ENCODE results near the gene ITGAV.

The ITGAV gene

DNA sequence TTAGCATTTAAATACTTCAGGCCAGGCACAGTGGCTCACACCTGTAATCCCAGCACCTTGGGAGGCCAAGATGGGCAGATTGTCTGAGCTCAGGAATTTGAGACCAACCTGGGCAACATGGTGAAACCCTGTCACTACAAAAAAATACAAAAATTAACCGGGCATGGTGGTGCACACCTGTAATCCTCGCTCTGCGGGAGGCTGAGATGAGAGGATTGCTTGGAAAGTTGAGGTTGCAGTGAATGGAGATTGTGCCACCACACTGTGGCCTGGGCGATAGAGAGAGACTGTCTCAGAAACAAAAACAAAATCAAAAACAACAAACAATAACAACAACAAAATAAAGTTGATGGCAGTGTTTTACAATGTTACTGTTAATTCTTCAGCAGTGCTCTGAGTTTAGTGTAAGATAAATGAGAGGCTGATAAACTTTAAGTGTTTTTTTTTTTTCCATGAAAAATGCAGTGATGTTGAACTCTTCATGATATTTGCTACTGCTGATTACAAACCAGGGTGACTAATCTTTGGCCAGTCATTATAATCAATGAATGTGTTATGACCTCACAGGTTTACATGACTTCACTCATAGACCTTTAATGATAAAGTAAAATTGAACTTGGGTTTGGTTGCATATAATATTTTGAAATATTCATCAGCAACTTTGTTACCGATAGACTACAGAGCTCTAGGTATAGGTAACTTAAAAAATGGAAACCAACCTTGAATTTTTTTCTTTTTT lies 2.5 kb downstream of the ITGAV start:
- H3K4me3 ChIP-seq (ENCODE audit: low read length in 2 of 2) = peak overlapping the region; percentile 21 to 91
- no peaks in the 10 kb centered on the region for H3K36me3 ChIP-seq (ENCODE audit: control insufficient read depth in 2 of 2, insufficient read depth in 2 of 2, low read length in 2 of 2)
- no peaks in the 10 kb centered on the region for H3K9me3 ChIP-seq (ENCODE audit: control insufficient read depth in 2 of 2, low read length in 2 of 2)
- H3K9ac ChIP-seq (ENCODE audit: low read length in 2 of 2) = peak overlapping the region in 1 of 2 donors; percentile 98
- no peaks in the 10 kb centered on the region for H3K27me3 ChIP-seq (ENCODE audit: control insufficient read depth in 1 of 2, insufficient read depth in 2 of 2, low read length in 2 of 2)
- H3K27ac ChIP-seq (ENCODE audit: low read length) = no peak overlapping the region
- peaks cover 7% of the 10 kb centered on the region for H3K4me1 ChIP-seq (ENCODE audit: control insufficient read depth, insufficient read depth, low read length)

DNA sequence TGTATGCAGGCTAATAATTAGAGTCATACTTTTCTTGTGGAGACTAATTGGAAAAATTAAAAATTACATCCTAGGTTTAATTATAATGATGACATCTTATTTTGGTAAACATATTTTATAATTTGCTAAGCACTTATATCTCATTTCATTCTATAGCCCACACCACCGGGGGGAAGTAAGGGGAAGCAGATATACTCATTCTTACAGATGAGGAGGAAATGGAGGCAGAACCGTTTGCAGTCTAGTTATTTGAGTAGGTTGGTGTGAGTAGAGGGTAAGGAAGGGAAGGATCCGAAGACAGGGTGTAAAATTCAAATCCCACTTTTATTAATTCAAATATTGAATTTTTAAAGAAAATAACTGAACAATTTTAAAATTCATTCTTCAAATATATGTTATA lies 3.7 kb downstream of the ITGAV start:
- H3K27ac ChIP-seq (ENCODE audit: low read length) = no peak overlapping the region
- H3K9ac ChIP-seq (ENCODE audit: low read length in 2 of 2) = no peak overlapping the region
- H3K4me3 ChIP-seq (ENCODE audit: low read length in 2 of 2) = no peak overlapping the region
- no peaks in the 10 kb centered on the region for H3K27me3 ChIP-seq (ENCODE audit: control insufficient read depth in 1 of 2, insufficient read depth in 2 of 2, low read length in 2 of 2)
- peaks cover 0 to 3% of the 10 kb centered on the region in 2 donors for H3K36me3 ChIP-seq (ENCODE audit: control insufficient read depth in 2 of 2, insufficient read depth in 2 of 2, low read length in 2 of 2)
- no peaks in the 10 kb centered on the region for H3K9me3 ChIP-seq (ENCODE audit: control insufficient read depth in 2 of 2, low read length in 2 of 2)
- H3K4me1 ChIP-seq (ENCODE audit: control insufficient read depth, insufficient read depth, low read length) = peaks cover 7% of the 10 kb centered on the region

DNA sequence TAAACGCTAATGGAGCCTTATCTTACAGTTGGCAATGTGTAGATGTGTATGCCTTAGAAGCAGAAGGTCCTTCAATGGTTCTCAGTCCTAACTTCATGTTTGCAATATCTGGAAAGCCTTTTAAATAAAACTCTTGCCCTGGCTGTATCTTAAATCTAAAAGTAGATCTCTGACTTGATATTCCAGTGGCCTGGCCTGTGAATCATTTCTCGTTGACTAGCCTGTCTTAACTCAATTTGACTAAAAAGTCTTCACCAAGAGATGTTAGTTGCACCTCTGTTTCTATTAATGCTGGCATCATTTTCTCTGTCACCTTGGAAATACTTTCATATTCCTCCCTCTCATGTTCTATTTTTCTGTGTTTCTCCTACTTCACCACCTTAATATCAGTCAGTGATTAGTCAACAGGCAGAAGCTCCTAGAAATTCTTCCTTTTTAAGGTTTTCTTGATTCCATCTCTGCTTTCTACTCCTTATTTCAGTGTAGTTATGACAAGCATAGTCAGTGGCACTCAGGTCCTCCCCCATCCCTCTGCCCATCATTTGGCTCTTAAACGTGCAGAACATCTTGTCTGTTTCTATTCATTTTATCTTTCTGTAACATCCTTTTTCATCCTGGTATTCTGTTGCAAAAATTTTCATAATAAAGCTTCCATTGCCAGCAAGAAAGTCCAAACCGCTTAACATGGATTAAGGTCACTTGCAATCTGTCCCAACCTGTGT lies 4.3 kb downstream of the ITGAV start:
- no peaks in the 10 kb centered on the region for H3K9me3 ChIP-seq (ENCODE audit: control insufficient read depth in 2 of 2, low read length in 2 of 2)
- H3K27me3 ChIP-seq (ENCODE audit: control insufficient read depth in 1 of 2, insufficient read depth in 2 of 2, low read length in 2 of 2) = no peaks in the 10 kb centered on the region
- no peak overlapping the region for H3K4me3 ChIP-seq (ENCODE audit: low read length in 2 of 2)
- H3K9ac ChIP-seq (ENCODE audit: low read length in 2 of 2) = no peak overlapping the region
- H3K4me1 ChIP-seq (ENCODE audit: control insufficient read depth, insufficient read depth, low read length) = peaks cover 4% of the 10 kb centered on the region
- no peak overlapping the region for H3K27ac ChIP-seq (ENCODE audit: low read length)
- peaks cover 0 to 3% of the 10 kb centered on the region in 2 donors for H3K36me3 ChIP-seq (ENCODE audit: control insufficient read depth in 2 of 2, insufficient read depth in 2 of 2, low read length in 2 of 2)

DNA sequence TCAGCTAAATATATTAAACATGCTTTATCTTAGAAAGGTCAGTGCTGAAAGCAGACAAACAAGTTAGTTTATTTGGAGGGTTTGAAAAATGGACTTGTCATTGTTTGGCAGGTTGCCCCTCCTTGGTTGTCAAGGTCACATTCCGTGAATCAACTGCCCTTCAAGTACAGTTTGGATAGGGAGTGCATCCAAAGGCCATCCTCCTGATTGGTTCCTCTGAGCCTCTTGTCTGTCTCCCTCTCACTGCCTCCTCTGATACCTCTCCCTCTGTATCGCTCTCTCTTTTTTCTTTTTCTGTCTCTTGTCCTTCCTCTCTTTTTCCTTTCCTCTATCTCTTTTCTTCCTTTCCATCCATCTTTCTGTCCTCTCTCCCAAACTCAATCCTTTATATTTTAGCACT lies 5.4 kb downstream of the ITGAV start:
- Histone ChIP-seq H3K27ac (ENCODE audit: low read length) (no peak overlapping the region), H3K9me3 (ENCODE audit: control insufficient read depth in 2 of 2, low read length in 2 of 2) (no peaks in the 10 kb centered on the region), H3K27me3 (ENCODE audit: control insufficient read depth in 1 of 2, insufficient read depth in 2 of 2, low read length in 2 of 2) (no peaks in the 10 kb centered on the region), H3K4me3 (ENCODE audit: low read length in 2 of 2) (no peak overlapping the region), H3K4me1 (ENCODE audit: control insufficient read depth, insufficient read depth, low read length) (peaks cover 2% of the 10 kb centered on the region), H3K9ac (ENCODE audit: low read length in 2 of 2) (no peak overlapping the region), H3K36me3 (ENCODE audit: control insufficient read depth in 2 of 2, insufficient read depth in 2 of 2, low read length in 2 of 2) (peaks cover 0 to 3% of the 10 kb centered on the region in 2 donors)

DNA sequence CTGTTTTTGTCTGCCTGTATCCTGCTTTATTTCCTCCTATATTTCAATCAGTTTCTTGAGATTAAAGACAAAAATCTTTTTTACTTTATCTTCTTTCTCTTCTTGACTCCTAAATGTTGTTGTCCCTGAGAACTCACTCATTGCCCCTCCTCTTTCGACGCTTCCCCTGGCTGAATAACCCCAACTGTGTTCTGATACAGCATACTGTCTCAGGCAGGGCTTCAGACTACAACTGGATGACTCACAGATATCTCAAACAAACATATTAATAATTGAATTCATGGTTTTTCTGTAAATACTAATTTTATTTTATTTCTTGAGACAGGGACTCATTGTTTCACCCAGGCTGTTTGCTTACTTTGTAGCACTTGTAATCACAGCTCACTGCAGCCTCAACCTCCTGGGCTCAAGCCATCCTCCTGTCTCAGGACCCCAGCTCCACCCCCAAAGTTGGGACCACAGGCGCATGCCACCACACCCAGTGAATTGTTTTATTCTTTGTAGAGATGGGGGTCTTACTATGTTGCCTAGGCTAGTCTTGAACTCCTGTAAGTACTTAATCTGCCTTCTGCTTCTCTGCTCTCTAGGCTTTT lies 9.4 kb downstream of the ITGAV start:
- H3K27ac ChIP-seq (ENCODE audit: low read length) = no peak overlapping the region
- H3K9ac ChIP-seq (ENCODE audit: low read length in 2 of 2) = no peak overlapping the region
- H3K36me3 ChIP-seq (ENCODE audit: control insufficient read depth in 2 of 2, insufficient read depth in 2 of 2, low read length in 2 of 2) = peaks cover 0 to 5% of the 10 kb centered on the region in 2 donors
- no peaks in the 10 kb centered on the region for H3K4me1 ChIP-seq (ENCODE audit: control insufficient read depth, insufficient read depth, low read length)
- no peaks in the 10 kb centered on the region for H3K27me3 ChIP-seq (ENCODE audit: control insufficient read depth in 1 of 2, insufficient read depth in 2 of 2, low read length in 2 of 2)
- H3K4me3 ChIP-seq (ENCODE audit: low read length in 2 of 2) = no peak overlapping the region
- H3K9me3 ChIP-seq (ENCODE audit: control insufficient read depth in 2 of 2, low read length in 2 of 2) = no peaks in the 10 kb centered on the region

DNA sequence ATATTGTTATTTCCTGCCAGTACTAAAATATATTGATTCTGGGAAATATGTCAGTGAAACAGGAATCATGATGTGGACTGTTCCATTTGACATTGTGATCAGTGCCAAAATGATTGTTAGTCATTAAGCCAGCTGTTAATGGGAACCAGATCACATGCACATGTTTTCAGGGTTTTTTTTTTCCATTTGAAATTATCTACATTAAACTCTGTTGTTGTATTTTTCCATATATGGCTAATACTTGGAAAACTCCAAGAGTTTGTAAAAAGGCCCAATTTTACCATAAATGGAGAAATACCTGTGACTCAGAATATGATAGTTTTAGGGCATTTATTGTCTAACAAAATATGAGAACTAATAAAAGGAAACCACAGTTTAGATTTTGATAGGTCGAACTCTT lies 13.4 kb downstream of the ITGAV start:
- Histone ChIP-seq H3K9ac (ENCODE audit: low read length in 2 of 2) (no peak overlapping the region), H3K27ac (ENCODE audit: low read length) (no peak overlapping the region), H3K9me3 (ENCODE audit: control insufficient read depth in 2 of 2, low read length in 2 of 2) (no peaks in the 10 kb centered on the region), H3K4me3 (ENCODE audit: low read length in 2 of 2) (no peak overlapping the region), H3K36me3 (ENCODE audit: control insufficient read depth in 2 of 2, insufficient read depth in 2 of 2, low read length in 2 of 2) (peaks cover 0 to 2% of the 10 kb centered on the region in 2 donors), H3K27me3 (ENCODE audit: control insufficient read depth in 1 of 2, insufficient read depth in 2 of 2, low read length in 2 of 2) (no peaks in the 10 kb centered on the region), H3K4me1 (ENCODE audit: control insufficient read depth, insufficient read depth, low read length) (peaks cover 4% of the 10 kb centered on the region)

DNA sequence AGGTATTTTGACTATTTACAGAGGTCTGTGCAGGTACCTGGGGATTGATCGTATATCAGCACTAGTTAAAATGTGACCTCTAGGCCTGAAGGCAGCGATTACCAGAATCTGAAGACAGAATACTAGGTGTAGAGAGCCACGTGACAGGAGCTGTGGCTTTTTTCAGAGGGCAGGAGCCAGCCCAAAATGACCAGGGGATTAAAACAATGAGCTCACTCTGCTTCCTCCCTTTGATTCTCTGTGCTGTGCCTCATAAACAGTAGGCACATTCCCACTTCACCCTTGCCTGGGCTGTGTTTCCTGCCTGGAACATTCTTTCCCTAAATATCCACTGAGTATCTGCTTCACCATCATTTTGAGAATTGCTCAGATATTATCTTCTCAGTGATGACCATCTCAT lies 15.2 kb downstream of the ITGAV start:
- Histone ChIP-seq H3K9me3 (ENCODE audit: control insufficient read depth in 2 of 2, low read length in 2 of 2) (no peaks in the 10 kb centered on the region), H3K4me3 (ENCODE audit: low read length in 2 of 2) (no peak overlapping the region), H3K27ac (ENCODE audit: low read length) (peak overlapping the region; percentile 64), H3K27me3 (ENCODE audit: control insufficient read depth in 1 of 2, insufficient read depth in 2 of 2, low read length in 2 of 2) (no peaks in the 10 kb centered on the region), H3K36me3 (ENCODE audit: control insufficient read depth in 2 of 2, insufficient read depth in 2 of 2, low read length in 2 of 2) (peaks cover 0 to 2% of the 10 kb centered on the region in 2 donors), H3K4me1 (ENCODE audit: control insufficient read depth, insufficient read depth, low read length) (peaks cover 4% of the 10 kb centered on the region), H3K9ac (ENCODE audit: low read length in 2 of 2) (peak overlapping the region in 1 of 2 donors; percentile 22)

DNA sequence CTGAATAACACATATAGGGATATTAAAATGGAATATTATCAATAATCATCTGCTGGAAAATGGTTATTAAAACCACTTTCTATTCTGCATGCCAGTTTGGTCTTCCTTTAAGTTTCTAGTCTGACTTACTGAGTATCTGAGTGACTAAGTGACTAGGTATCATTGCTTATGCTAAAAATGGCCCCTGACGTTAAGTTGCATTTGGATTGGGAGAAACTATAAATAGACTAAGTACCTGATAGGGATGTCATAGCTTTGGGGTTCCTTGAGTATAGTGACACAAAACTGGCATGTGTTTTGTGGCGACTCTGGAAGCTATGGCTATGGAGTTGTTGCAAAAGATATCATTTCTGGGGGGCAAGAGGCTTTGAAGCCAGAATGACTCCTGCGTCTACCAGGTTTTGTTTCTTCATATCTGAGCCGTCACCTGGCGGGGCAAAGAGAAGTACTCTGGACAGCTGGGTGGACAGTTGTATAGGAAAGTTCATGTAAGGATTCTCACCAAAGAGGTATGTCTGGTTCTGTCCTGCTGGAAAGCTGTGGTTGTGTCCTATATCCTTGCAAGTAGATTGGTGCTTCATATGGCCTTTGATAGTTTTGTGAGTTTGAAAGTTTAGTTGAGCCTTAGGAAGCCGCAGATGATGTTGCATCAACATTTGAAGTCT lies 17.9 kb downstream of the ITGAV start:
- H3K4me1 ChIP-seq (ENCODE audit: control insufficient read depth, insufficient read depth, low read length) = peaks cover 4% of the 10 kb centered on the region
- no peak overlapping the region for H3K4me3 ChIP-seq (ENCODE audit: low read length in 2 of 2)
- no peak overlapping the region for H3K27ac ChIP-seq (ENCODE audit: low read length)
- no peaks in the 10 kb centered on the region for H3K36me3 ChIP-seq (ENCODE audit: control insufficient read depth in 2 of 2, insufficient read depth in 2 of 2, low read length in 2 of 2)
- H3K9me3 ChIP-seq (ENCODE audit: control insufficient read depth in 2 of 2, low read length in 2 of 2) = no peaks in the 10 kb centered on the region
- H3K27me3 ChIP-seq (ENCODE audit: control insufficient read depth in 1 of 2, insufficient read depth in 2 of 2, low read length in 2 of 2) = no peaks in the 10 kb centered on the region
- H3K9ac ChIP-seq (ENCODE audit: low read length in 2 of 2) = no peak overlapping the region

DNA sequence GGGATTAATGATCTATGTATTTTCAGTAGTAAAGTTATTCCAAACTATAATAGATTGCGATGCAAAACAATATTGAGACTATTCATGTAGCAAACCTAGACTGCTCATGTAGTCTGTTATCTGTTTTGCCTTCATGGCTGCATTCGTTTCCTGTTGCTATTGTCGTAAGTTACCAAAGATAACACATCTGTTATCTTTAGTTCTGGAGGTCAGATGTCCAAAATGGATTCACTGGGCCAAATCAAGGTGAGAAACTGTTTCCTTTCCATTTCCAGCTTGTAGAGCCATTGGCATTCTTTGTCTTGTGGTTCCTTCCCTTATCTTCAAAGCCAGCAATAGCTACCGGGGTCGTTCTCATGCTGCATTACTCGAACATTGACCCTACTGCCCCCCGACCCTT lies 20.9 kb downstream of the ITGAV start:
- H3K27me3 ChIP-seq (ENCODE audit: control insufficient read depth in 1 of 2, insufficient read depth in 2 of 2, low read length in 2 of 2) = no peaks in the 10 kb centered on the region
- H3K4me1 ChIP-seq (ENCODE audit: control insufficient read depth, insufficient read depth, low read length) = no peaks in the 10 kb centered on the region
- no peak overlapping the region for H3K27ac ChIP-seq (ENCODE audit: low read length)
- no peaks in the 10 kb centered on the region for H3K9me3 ChIP-seq (ENCODE audit: control insufficient read depth in 2 of 2, low read length in 2 of 2)
- H3K4me3 ChIP-seq (ENCODE audit: low read length in 2 of 2) = no peak overlapping the region
- H3K36me3 ChIP-seq (ENCODE audit: control insufficient read depth in 2 of 2, insufficient read depth in 2 of 2, low read length in 2 of 2) = no peaks in the 10 kb centered on the region
- no peak overlapping the region for H3K9ac ChIP-seq (ENCODE audit: low read length in 2 of 2)

DNA sequence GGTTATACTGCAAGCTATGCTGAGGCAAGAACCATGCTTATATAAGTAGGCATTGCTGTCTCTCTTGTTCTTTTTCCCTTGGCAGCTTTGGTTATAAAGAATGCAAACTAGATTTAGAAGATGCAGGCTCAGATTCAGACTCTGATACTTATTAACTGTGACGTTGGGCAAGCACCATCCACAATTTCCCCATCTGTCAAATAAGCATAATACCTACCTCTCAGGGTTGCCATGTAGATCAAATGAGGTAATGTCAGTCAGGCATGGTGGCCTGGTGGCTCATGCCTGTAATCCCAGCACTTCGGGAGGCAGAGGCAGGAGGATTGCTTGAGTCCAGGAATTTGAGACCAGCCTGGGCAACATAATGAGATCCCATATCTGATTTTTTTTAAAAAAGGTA lies 21.7 kb downstream of the ITGAV start:
- Histone ChIP-seq H3K9me3 (ENCODE audit: control insufficient read depth in 2 of 2, low read length in 2 of 2) (no peaks in the 10 kb centered on the region), H3K27ac (ENCODE audit: low read length) (no peak overlapping the region), H3K4me1 (ENCODE audit: control insufficient read depth, insufficient read depth, low read length) (no peaks in the 10 kb centered on the region), H3K4me3 (ENCODE audit: low read length in 2 of 2) (no peak overlapping the region), H3K9ac (ENCODE audit: low read length in 2 of 2) (no peak overlapping the region), H3K36me3 (ENCODE audit: control insufficient read depth in 2 of 2, insufficient read depth in 2 of 2, low read length in 2 of 2) (no peaks in the 10 kb centered on the region), H3K27me3 (ENCODE audit: control insufficient read depth in 1 of 2, insufficient read depth in 2 of 2, low read length in 2 of 2) (no peaks in the 10 kb centered on the region)

Measured in stomach smooth muscle (tissue), 2 donors.